HUES48 (cell line): ENCODE measurements around the gene PDILT.

Source experiments
- H3K27ac ChIP-seq: one replicate; pipeline ENCODE4 v1.7.0; 2013; ENCODE audit warnings: low read depth, low read length, inconsistent platforms
- H3K27me3 ChIP-seq: 2 replicates; pipeline ENCODE4 v1.6.1; 2013; ENCODE audit warnings: mild to moderate bottlenecking, low read length; ENCODE audit not compliant: control insufficient read depth, insufficient read depth
- H3K36me3 ChIP-seq: 2 replicates; pipeline ENCODE4 v1.6.1; 2013; ENCODE audit warnings: low read length; ENCODE audit not compliant: control insufficient read depth, insufficient read depth
- H3K4me1 ChIP-seq: 2 replicates; pipeline ENCODE4 v1.6.1; 2013; ENCODE audit warnings: mild to moderate bottlenecking, low read length; ENCODE audit not compliant: control insufficient read depth, insufficient read depth
- H3K4me3 ChIP-seq: 2 replicates; pipeline ENCODE4 v1.5.1; 2013; ENCODE audit warnings: mild to moderate bottlenecking, low read depth, low read length
- H3K9ac ChIP-seq: 2 replicates; pipeline ENCODE4 v1.6.1; 2013; ENCODE audit warnings: mild to moderate bottlenecking, low read depth, low read length, moderate library complexity
- H3K9me3 ChIP-seq: 2 replicates; pipeline ENCODE4 v1.6.1; 2013; ENCODE audit warnings: low read length; ENCODE audit not compliant: control insufficient read depth, insufficient read depth

PDILT gene

DNA sequence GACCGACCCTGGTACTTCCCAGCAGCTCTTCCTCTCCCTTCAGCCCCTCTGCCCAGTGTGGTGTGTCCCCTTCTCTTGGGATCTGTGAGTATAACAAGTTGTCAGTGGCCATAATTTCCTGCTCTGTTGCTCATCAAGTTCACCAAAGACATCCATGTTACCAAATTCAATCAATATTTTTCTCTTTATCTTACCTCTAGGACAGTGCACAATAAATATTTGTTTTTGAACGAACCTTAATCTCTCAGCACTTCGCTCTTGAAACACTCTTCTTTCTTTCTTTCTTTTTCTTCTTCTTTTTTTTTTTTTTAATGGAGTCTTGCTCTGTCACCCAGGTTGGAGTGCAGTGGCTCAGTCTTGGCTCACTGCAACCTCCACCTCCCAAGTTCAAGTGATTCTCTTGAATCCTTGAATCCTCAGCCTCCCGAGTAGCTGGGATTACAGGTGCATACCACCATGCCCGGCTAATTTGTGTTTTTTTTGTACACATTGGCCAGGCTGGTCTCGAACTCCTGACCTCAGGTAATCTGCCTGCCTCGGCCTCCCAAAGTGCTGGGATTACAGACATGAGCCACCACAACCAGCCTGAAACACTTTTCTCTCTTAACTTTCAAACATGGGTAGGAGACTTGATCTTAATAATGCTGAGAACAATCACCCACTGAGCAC, 49.3 kb downstream of the PDILT start:
- H3K9ac ChIP-seq = no peak overlapping the region
- H3K9me3 ChIP-seq = no peaks in the 10 kb centered on the region
- H3K27ac ChIP-seq = no peak overlapping the region
- H3K27me3 ChIP-seq = no peaks in the 10 kb centered on the region
- no peak overlapping the region for H3K4me3 ChIP-seq
- no peaks in the 10 kb centered on the region; the same call in 1 of the 2 replicates for H3K4me1 ChIP-seq
- H3K36me3 ChIP-seq = no peaks in the 10 kb centered on the region

DNA sequence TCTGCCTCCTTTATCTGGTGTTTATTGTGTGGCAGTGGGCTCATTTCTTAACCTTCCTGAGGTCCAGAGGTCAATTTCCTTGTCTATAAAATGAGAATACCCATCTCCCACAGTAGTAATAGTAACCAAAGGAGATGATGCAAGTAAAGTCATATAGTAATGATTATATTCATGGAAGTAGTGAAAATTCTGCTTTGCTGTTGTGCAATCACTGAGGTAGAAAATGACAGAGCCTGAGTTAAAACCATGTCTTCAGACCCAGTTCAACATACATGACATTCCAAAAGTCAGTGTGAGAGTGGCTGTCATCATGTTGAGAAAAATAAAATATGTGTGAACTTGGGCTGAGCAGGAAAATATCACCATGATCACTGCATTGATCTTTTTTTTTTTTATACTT, 51.2 kb downstream of the PDILT start:
- Histone ChIP-seq H3K36me3 (no peaks in the 10 kb centered on the region), H3K27me3 (no peaks in the 10 kb centered on the region), H3K4me3 (no peak overlapping the region)

DNA sequence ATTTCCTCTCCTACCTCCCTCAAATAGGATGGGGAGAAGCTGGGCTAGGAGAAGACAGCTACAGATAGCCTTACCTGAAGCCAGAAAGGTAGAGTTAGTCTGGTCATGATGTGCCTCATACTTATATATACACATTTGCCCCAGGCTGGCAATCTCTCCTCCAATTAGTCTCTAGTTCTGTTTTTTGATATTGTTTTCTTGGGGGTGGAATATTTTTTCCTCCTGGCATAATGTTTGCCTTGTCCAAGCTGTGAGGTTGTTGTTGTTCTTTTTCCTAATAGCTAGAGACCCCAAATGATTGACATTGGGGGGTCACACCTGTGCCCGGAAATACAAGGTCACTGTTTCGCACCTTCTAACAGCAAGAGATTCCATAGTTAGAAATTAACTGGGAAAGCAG, 51.9 kb downstream of the PDILT start, which contains the start of gene UMOD:
Gene UMOD (minus strand): TSS at position 101 of the 400 bp plus-strand sequence. CDS start 1,978 bp downstream, outside the sequence.
- no peaks in the 10 kb centered on the region for H3K27me3 ChIP-seq
- no peaks in the 10 kb centered on the region for H3K9me3 ChIP-seq
- H3K27ac ChIP-seq = no peak within 1 kb of the TSS
- no peaks in the 10 kb centered on the region; the same call in 1 of the 2 replicates for H3K4me1 ChIP-seq
- no peaks in the 10 kb centered on the region for H3K36me3 ChIP-seq
- no peak within 1 kb of the TSS for H3K4me3 ChIP-seq
- H3K9ac ChIP-seq = no peak within 1 kb of the TSS

More for the DNA sequence above, 51.2 kb downstream of the PDILT start:
- no peaks in the 10 kb centered on the region; the same call in 1 of the 2 replicates for H3K4me1 ChIP-seq
- no peaks in the 10 kb centered on the region for H3K9me3 ChIP-seq
- H3K9ac ChIP-seq = no peak overlapping the region
- H3K27ac ChIP-seq = no peak overlapping the region

DNA sequence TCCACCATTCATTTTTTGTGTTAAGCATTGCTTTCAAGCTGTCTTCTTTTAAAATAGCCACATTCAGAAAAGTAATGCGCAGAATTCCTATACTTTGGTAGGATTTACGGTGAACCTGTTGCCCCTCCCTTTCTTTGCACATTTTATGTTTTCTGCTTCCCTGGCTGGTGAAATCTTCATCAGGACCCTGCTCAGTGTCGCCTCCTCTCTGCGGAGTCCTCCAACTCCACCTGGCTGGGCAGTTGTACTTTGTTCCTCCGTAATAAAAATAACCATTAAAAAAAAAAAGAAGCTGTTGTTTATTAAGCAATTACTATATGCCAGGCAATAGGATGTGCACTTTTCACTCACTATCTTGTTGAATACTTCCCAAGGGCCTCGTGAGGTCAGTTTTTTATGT, 54.9 kb downstream of the PDILT start:
- H3K36me3 ChIP-seq = no peaks in the 10 kb centered on the region
- no peak overlapping the region for H3K4me3 ChIP-seq
- no peaks in the 10 kb centered on the region; the same call in 1 of the 2 replicates for H3K4me1 ChIP-seq
- H3K9ac ChIP-seq = no peak overlapping the region
- H3K27me3 ChIP-seq = no peaks in the 10 kb centered on the region
- no peaks in the 10 kb centered on the region for H3K9me3 ChIP-seq
- no peak overlapping the region for H3K27ac ChIP-seq

DNA sequence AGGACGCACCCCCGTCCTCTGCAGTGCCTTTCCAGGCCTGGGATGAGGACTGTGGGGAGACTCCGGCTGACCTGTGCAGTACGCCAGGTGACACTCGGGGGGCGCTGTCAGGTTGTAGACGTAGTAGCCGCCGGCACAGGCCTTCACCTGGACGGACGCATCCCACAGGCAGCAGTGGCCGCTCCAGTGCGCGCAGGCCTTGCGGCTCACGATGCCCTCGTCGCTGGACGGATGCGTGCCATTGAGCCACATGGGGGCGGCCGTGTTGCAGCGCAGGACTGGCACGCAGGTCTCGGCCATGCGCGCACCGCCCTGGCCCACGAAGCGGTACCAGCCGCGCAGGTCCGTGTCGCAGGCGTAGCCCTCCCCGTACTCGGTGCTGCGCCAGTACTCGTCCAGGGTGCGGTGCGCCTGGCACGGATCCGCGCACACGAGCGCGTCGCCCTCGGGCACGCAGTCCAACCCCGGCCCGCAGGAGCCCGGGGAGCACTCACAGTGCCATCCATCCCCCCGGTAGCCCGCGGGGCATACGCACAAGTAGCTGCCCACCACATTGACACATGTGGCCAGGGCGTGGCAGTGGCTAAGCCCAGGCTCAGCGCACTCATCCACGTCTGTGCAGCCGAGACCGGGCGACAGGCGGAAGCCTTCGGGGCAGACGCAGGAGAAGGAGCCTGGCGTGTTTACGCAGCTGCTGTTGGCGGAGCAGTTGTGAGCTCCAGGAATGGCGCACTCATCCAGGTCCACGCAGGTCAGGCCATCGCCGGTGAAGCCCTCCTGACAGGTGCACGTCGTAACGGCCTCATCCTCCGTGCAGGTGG, 56.0 kb downstream of the PDILT start:
- no peaks in the 10 kb centered on the region; the same call in 1 of the 2 replicates for H3K4me1 ChIP-seq
- no peak overlapping the region for H3K4me3 ChIP-seq
- no peaks in the 10 kb centered on the region for H3K27me3 ChIP-seq
- H3K27ac ChIP-seq = no peak overlapping the region
- no peaks in the 10 kb centered on the region for H3K9me3 ChIP-seq
- H3K36me3 ChIP-seq = no peaks in the 10 kb centered on the region
- H3K9ac ChIP-seq = no peak overlapping the region

DNA sequence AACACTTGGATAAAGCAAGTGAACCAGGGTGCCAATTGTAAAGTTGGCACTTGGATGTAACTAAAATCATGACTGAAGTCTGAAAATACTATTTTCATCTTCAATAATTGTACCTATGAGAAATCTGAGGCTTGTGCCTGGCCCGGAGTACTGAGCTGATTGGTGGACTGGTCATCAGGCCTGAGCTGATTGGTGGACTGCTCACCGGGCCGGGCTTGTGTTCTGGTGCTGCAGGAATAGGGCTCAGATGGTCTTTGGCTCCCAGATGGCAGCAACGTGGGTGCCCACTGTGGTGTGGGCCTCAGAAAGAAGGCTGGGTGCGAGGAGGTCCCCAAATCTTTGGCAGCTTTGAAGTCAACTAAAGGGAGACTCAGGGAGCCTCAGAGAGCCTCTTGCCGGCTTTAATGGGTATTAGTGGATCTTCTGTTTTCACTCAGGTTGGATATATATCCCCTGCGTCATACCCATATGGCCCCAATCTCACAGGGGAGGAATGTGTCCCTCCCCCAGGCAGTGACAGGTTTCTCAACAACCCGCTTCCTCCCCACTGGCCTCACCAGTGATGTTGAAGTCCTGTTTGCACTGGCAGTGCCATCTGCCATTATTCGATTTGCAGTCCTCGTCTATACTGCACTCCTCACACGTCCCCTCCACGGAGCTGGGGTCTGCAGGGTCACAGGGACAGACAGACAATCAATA, 56.7 kb downstream of the PDILT start:
- Histone ChIP-seq H3K36me3 (no peaks in the 10 kb centered on the region), H3K4me1 (no peaks in the 10 kb centered on the region), H3K9me3 (no peaks in the 10 kb centered on the region), H3K9ac (no peak overlapping the region), H3K27me3 (no peaks in the 10 kb centered on the region), H3K4me3 (no peak overlapping the region), H3K27ac (no peak overlapping the region)

DNA sequence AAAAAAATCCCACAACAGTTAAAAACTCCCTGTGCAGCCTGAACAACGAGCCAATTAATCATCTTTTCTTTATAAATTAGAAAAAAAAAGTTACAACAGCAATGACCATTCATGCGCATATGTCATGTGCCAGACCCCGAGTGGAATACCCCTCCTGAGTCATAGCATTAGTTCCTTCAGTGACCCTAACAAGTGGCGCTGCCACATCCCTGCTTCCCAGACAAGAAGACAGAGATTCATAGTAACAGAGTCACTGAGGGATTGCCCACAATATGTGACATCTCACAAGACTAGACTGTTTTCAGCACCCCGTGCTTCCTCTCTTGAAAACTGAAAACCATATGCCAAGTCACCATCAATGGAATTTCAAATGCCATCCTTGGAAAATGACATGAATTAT, 59.9 kb downstream of the PDILT start:
- Histone ChIP-seq H3K36me3 (no peaks in the 10 kb centered on the region), H3K4me3 (no peak overlapping the region), H3K27ac (no peak overlapping the region), H3K4me1 (0 out of 2 replicates have a peak, but pooled peaks cover 3% of the 10 kb centered on the region), H3K9me3 (no peaks in the 10 kb centered on the region), H3K9ac (no peak overlapping the region), H3K27me3 (no peaks in the 10 kb centered on the region)

DNA sequence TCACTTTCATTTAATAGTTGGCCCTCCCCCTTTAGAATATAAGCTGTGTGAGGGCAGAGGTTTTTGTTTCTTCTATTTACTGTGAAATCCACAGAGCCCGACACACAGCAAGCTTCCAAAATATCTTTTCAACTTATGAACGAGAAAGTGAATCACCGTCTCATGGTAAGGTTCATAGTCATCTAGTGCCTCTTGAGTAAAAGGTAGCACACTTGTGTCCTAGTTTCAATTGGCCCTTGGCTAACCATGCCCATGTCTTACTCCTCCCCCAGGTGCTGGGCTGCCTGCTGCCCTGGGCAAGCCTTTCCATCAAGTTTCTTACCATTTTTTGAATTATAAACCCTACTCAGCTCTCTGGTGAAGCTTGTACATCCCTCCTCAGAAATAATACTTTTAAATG, 64.8 kb downstream of the PDILT start:
- no peak overlapping the region for H3K4me3 ChIP-seq
- H3K9ac ChIP-seq = no peak overlapping the region
- no peaks in the 10 kb centered on the region for H3K36me3 ChIP-seq
- no peak overlapping the region for H3K27ac ChIP-seq
- H3K4me1 ChIP-seq = peaks cover 10% of the 10 kb centered on the region; the same call in 1 of the 2 replicates
- H3K27me3 ChIP-seq = no peaks in the 10 kb centered on the region
- H3K9me3 ChIP-seq = no peaks in the 10 kb centered on the region

DNA sequence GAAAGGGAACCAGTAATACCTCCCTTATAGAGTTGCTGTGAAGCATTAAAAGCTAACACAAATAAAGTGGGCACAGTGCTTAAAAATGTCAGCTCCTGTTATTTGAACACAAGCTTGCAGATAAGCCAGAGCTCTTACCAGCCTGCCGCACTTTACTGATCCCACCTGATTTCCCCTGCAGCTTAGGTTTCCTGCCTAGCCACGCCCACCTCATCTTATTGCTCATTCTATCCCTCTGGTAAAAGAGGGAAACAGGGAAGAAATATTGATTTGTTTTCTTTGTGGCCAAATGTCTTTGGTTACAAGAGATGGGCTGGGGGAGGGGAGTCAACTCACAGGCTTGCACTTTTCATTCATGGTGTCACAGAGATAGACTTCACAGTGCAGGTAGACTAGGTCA, 67.6 kb downstream of the PDILT start:
- Histone ChIP-seq H3K27me3 (no peaks in the 10 kb centered on the region), H3K9ac (no peak overlapping the region), H3K27ac (no peak overlapping the region), H3K4me1 (peaks cover 10% of the 10 kb centered on the region; the same call in 1 of the 2 replicates), H3K36me3 (no peaks in the 10 kb centered on the region), H3K4me3 (no peak overlapping the region), H3K9me3 (no peaks in the 10 kb centered on the region)

DNA sequence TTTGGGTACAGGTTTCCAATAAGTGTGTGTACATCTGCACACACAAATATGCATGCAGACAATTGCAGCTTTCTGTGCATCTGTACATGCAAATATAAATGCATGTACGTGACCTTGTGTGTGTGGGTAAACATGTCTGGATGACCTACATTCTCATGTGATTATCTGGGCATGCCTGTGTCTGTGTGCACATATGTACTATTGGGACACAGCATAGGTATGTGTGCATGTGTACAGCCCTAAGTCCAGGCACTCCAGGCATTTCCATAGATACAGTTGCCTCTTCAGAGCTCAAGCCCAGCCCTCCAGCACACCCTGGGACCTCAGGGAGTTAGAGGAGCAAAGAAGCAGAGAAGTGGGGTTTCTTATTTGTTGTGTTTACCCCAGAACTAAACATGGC, 70.1 kb downstream of the PDILT start:
- H3K9ac ChIP-seq = no peak overlapping the region
- H3K36me3 ChIP-seq = no peaks in the 10 kb centered on the region
- no peaks in the 10 kb centered on the region for H3K9me3 ChIP-seq
- peaks cover 5% of the 10 kb centered on the region; the same call in 1 of the 2 replicates for H3K4me1 ChIP-seq
- H3K27me3 ChIP-seq = no peaks in the 10 kb centered on the region
- no peak overlapping the region for H3K27ac ChIP-seq
- no peak overlapping the region for H3K4me3 ChIP-seq
